OCI-LY1 (cell line): ENCODE measurements around the gene MT1A.

Source experiments
- H2AFZ ChIP-seq: fragments of 200-600 bp; sonication (generic), shearing (Covaris generic); 2 replicates; pipeline ENCODE4 v1.6.0; 2014; ENCODE audit warnings: antibody characterized with exemption, mild to moderate bottlenecking, low read length
- H3F3A ChIP-seq: fragments of 200-600 bp; sonication (generic), shearing (Covaris generic); 2 replicates; pipeline ENCODE4 v1.6.0; 2014; ENCODE audit warnings: mild to moderate bottlenecking, antibody characterized with exemption, low read length, moderate library complexity; ENCODE audit not compliant: insufficient read depth
- H3K27ac ChIP-seq: fragments of 200-600 bp; sonication (generic); 2 replicates; pipeline ENCODE4 v1.5.1; 2014; ENCODE audit warnings: low read length, mixed run types, mild to moderate bottlenecking, low read depth; ENCODE audit not compliant: poor library complexity, severe bottlenecking
- H3K27me3 ChIP-seq: fragments of 200-600 bp; sonication (generic); 2 replicates; pipeline ENCODE4 v1.6.0; 2014; ENCODE audit warnings: antibody characterized with exemption, mild to moderate bottlenecking, low read length, moderate library complexity; ENCODE audit not compliant: insufficient read depth
- H3K36me3 ChIP-seq: fragments of 200-600 bp; sonication (generic); 2 replicates; pipeline ENCODE4 v1.6.1; 2014; ENCODE audit warnings: mild to moderate bottlenecking, antibody characterized with exemption, low read length, moderate library complexity, mixed read lengths; ENCODE audit not compliant: insufficient read depth
- H3K4me1 ChIP-seq: fragments of 200-600 bp; sonication (generic); 2 replicates; pipeline ENCODE4 v1.5.1; 2014; ENCODE audit warnings: mild to moderate bottlenecking, low read length, moderate library complexity; ENCODE audit not compliant: insufficient read depth, severe bottlenecking
- H3K4me2 ChIP-seq: fragments of 200-600 bp; sonication (generic), shearing (Covaris generic); 2 replicates; pipeline ENCODE4 v1.6.1; 2014; ENCODE audit warnings: low read length
- H3K4me3 ChIP-seq: fragments of 200-600 bp; sonication (generic); 2 replicates; pipeline ENCODE4 v1.5.1; 2014; ENCODE audit warnings: low read length, low read depth, mild to moderate bottlenecking, mixed read lengths; ENCODE audit not compliant: poor library complexity, severe bottlenecking
- H3K79me2 ChIP-seq: fragments of 200-600 bp; shearing (Covaris generic); 2 replicates; pipeline ENCODE4 v1.6.1; 2016; ENCODE audit warnings: mixed run types, low read length, mixed read lengths; ENCODE audit not compliant: insufficient read depth
- H3K9ac ChIP-seq: fragments of 200-600 bp; sonication (generic), shearing (Covaris generic); 2 replicates; pipeline ENCODE4 v1.6.1; 2014; ENCODE audit warnings: mild to moderate bottlenecking, low read length, mixed read lengths
- H3K9me2 ChIP-seq: fragments of 200-600 bp; sonication (generic), shearing (Covaris generic); 2 replicates; pipeline ENCODE4 v1.6.1; 2014; ENCODE audit warnings: low read depth, mild to moderate bottlenecking, low read length, mixed read lengths
- H3K9me3 ChIP-seq: fragments of 200-600 bp; shearing (Covaris generic); 2 replicates; pipeline ENCODE4 v1.6.1; 2014; ENCODE audit warnings: low read length, mixed read lengths
- H4K20me1 ChIP-seq: fragments of 200-600 bp; sonication (generic), shearing (Covaris generic); 2 replicates; pipeline ENCODE4 v1.6.0; 2016; ENCODE audit warnings: mild to moderate bottlenecking, low read length; ENCODE audit not compliant: insufficient read depth
- EZH2 ChIP-seq: fragments of 200-600 bp; sonication (generic), shearing (Covaris generic); IDR thresholded peaks from 2 replicates; pipeline ENCODE4 v1.8.0; 2017; ENCODE audit warnings: borderline replicate concordance, mixed run types, mild to moderate bottlenecking, antibody characterized with exemption, low read length, moderate library complexity, mixed read lengths
- TF ChIP-seq, protein P1 (sequence below): fragments of 200-600 bp; sonication (generic), shearing (Covaris generic); IDR thresholded peaks from 2 replicates; pipeline ENCODE4 v1.5.1; 2017; ENCODE audit warnings: mild to moderate bottlenecking, antibody characterized with exemption, low read length, moderate library complexity, mixed read lengths

MT1A gene

DNA sequence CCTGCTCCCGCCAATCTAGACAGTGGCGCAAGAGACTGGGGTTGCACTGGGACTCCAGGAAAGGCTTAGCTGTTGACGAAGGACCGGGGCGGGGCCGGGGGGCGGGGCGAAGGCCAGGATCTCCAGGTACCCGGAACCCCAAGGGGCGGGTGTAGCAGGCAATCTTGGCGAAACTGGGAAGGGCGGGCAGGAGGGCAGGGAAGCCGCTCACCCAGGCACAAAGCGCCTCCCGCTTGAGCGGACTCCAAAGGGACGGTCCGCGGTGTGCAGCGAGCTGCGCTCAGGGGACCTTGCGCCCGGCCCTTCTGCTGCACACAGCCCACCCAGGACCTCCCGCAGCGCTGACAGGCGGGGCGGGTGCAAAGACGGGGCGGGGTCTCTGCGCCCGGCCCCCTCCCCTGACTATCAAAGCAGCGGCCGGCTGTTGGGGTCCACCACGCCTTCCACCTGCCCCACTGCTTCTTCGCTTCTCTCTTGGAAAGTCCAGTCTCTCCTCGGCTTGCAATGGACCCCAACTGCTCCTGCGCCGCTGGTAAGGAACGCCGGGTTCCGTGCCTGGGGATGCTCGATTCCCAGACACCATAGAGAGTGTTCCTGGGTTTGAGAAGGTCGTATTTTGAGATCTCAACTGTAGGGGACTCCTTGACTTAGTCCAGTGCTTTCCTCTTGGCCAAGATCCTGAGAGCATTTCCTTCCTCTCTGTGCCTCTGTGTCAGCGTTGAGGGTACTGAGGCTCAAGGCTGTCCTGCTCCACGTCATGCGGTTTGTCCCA, 19.3 kb downstream of the MT1A start, which contains the start of gene MT1F:
Gene MT1F (plus strand): TSS at position 405 of the 772 bp plus-strand sequence. CDS start 100 bp downstream, at position 505.
- no peaks in the 10 kb centered on the region for H3K79me2 ChIP-seq
- no peaks in the 10 kb centered on the region for H3K9me3 ChIP-seq
- H4K20me1 ChIP-seq, result no peaks in the 10 kb centered on the region
- H3K4me1 ChIP-seq, result peaks cover 21% of the 10 kb centered on the region
- H3K27me3 ChIP-seq, result peaks cover 3% of the 10 kb centered on the region; the same call in 1 of the 2 replicates
- H3F3A ChIP-seq, result no peaks in the 10 kb centered on the region
- no peak within 1 kb of the TSS for H3K27ac ChIP-seq
- H3K36me3 ChIP-seq, result no peaks in the 10 kb centered on the region
- H3K9me2 ChIP-seq, result no peaks in the 10 kb centered on the region
- H3K4me2 ChIP-seq, result peak within 1 kb of the TSS; percentile 83
- H3K9ac ChIP-seq, result peak within 1 kb of the TSS; percentile 50; the same call in 1 of the 2 replicates
- no peak for TF ChIP-seq EZH2
- TF ChIP-seq, protein P1, sequence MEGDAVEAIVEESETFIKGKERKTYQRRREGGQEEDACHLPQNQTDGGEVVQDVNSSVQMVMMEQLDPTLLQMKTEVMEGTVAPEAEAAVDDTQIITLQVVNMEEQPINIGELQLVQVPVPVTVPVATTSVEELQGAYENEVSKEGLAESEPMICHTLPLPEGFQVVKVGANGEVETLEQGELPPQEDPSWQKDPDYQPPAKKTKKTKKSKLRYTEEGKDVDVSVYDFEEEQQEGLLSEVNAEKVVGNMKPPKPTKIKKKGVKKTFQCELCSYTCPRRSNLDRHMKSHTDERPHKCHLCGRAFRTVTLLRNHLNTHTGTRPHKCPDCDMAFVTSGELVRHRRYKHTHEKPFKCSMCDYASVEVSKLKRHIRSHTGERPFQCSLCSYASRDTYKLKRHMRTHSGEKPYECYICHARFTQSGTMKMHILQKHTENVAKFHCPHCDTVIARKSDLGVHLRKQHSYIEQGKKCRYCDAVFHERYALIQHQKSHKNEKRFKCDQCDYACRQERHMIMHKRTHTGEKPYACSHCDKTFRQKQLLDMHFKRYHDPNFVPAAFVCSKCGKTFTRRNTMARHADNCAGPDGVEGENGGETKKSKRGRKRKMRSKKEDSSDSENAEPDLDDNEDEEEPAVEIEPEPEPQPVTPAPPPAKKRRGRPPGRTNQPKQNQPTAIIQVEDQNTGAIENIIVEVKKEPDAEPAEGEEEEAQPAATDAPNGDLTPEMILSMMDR, result no peak
- peak within 1 kb of the TSS; percentile 68 for H3K4me3 ChIP-seq
- H2AFZ ChIP-seq, result peak within 1 kb of the TSS; percentile 26; the same call in 1 of the 2 replicates

DNA sequence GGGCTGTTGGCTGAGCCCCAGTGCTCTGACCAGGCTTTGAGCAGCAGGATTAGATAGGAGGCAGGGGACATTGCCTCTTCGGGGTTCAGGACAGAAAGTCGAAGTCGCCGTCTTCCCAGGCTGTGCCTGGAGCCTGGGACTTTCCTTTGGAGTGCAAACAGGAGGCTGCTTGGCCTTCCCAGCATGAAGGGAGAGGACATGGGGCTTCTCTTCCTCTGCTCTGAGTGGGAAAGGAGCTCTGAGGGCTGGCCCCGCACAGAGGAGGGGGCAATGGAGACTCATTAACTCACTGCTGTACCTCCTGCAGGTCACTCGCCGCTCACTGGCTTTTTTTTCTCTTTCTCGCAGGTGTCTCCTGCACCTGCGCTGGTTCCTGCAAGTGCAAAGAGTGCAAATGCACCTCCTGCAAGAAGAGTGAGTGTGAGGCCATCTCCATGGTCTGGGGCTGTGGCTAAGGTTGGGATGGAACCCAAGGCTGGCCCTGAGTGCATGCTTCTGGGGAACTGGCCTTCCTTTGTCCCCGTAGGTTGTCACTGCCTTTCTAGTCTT, 19.9 kb downstream of the MT1A start:
- H3F3A ChIP-seq, result no peaks in the 10 kb centered on the region
- H3K36me3 ChIP-seq, result no peaks in the 10 kb centered on the region
- TF ChIP-seq, protein P1, result no peak
- TF ChIP-seq EZH2, result no peak
- H3K4me1 ChIP-seq, result peaks cover 14% of the 10 kb centered on the region
- peak overlapping the region; percentile 68 for H3K4me3 ChIP-seq
- no peaks in the 10 kb centered on the region for H4K20me1 ChIP-seq
- H3K27ac ChIP-seq, result no peak overlapping the region
- H3K4me2 ChIP-seq, result peak overlapping the region; percentile 83
- no peaks in the 10 kb centered on the region for H3K9me2 ChIP-seq
- no peaks in the 10 kb centered on the region for H3K79me2 ChIP-seq
- H3K9me3 ChIP-seq, result no peaks in the 10 kb centered on the region
- no peak overlapping the region for H2AFZ ChIP-seq
- H3K9ac ChIP-seq, result peak overlapping the region; percentile 50; the same call in 1 of the 2 replicates
- no peaks in the 10 kb centered on the region for H3K27me3 ChIP-seq

DNA sequence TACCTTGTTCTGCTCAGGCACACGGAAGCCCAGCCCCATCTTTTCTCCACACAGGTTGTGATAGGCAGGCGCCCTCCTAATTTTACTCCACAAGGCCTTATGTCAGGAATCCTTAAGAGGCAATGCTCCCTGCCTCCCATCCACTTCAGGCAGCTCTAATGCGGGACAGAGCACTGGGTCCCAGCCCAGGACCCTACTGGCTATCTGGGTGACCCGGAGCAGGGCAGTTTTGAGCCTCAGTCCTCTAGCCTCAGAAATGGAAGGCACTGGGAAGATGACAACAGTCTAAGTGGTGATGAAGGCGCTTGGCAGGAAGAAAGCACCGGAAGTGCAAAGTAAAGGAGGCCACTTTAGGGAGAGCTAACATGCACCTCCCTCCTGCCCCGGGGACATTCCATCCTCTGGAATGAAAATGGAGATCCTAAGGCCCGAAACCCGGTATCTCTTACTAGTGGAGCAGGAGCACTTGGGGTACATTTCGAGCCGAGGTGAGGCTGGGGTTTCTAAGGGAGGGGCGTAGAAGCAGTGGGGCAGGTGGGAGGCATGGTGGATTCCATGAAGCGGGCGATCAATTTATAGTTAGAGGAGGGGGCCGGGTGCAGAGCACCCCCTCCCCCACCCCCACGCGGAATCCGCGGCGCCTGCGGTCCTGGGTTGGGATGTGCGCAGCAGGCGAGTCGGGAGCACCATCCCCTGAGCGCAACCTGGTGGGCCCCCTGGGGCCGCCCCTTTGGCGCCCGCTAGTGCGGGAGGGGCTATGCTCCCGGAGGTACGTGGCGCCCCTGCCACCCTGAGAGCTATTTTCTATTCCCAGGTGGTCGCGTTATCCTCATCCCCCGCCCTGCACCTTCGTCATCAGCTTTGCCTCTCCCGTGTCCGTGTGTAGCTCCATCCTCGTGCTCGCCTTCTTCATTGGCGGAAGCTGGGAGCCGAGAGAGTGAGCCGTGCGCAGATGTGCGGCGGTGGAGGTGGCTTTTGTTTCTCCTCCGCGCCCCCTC, 24.2 kb downstream of the MT1A start:
- Histone ChIP-seq H4K20me1 (no peaks in the 10 kb centered on the region), H3F3A (no peaks in the 10 kb centered on the region), H3K4me3 (no peak overlapping the region), H3K27me3 (peaks cover 6% of the 10 kb centered on the region; the same call in 1 of the 2 replicates), H3K36me3 (no peaks in the 10 kb centered on the region), H3K4me1 (peaks cover 5% of the 10 kb centered on the region), H3K9me3 (no peaks in the 10 kb centered on the region), H3K9me2 (no peaks in the 10 kb centered on the region), H3K79me2 (no peaks in the 10 kb centered on the region), H3K27ac (no peak overlapping the region), H3K4me2 (no peak overlapping the region), H3K9ac (no peak overlapping the region), H2AFZ (no peak overlapping the region)
- TF ChIP-seq EZH2, result no peak
- TF ChIP-seq, protein P1, result no peak
